RWPE1 (cell line): ENCODE results near the gene ELOVL2.

Experiments
- CTCF ChIA-PET: fragments of 350-600 bp; sonication (Branson Sonifier 250); formaldehyde crosslinking; extraction: SDS; loops from one replicate; lab custom pipeline; 2021; lab: Yijun Ruan, JAX
- POLR2A ChIA-PET: fragments of 400-600 bp; formaldehyde crosslinking; extraction: SDS; loops from one replicate; lab custom pipeline; 2020; ENCODE audit warnings: antibody characterized with exemption; ENCODE audit not compliant: low non-redundant PET; lab: Yijun Ruan, JAX
- DNase-seq: peaks from one replicate; pipeline ENCODE4 v3.0.0; 2012; ENCODE audit warnings: low spot score
- H3K27ac ChIP-seq: fragments of 450-650 bp; 2 replicates; pipeline ENCODE4 v1.5.1; 2017
- CTCF ChIP-seq: fragments of 450-650 bp; conservative IDR thresholded peaks from 2 replicates; pipeline ENCODE4 v1.5.1; 2017; ENCODE audit warnings: low read depth, mild to moderate bottlenecking

Gene ELOVL2

DNA sequence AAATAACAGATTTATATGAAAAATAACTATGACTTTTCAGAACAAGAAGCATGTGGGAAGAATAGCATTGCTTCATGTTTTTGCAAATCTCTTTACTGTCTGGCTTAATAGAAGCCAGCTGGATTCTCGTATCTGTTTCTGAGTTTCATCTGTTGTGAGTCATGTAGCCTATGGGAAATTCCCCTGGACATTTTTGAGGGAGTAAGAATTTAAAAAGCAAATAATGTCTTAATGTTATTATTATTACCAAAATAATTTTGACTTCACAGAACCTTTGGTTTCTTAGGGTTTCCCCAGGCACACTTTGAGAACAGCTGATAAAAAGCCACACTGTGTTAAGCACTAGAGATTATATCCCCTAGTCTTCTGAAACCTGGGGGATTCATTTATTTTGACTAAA is 81.4 kb downstream of the ELOVL2 start:
- DNase-seq: no peak
- POLR2A ChIA-PET: no interaction called here
- CTCF ChIA-PET: interaction anchor here (0.5 to 0.6 kb wide), 2 partner anchors 24 to 542 kb away, joined by 4 to 12 read pairs; no protein-coding TSS in a partner anchor
- H3K27ac ChIP-seq: no peak overlapping the region
- TF ChIP-seq CTCF: no peak

GRCh38 chr6:10961837-10962236 is 82.3 kb downstream of the ELOVL2 start:
- no peak for TF ChIP-seq CTCF

GRCh38 chr6:10960171-10960570 is 83.9 kb downstream of the ELOVL2 start:
- POLR2A ChIA-PET: no interaction called here
- DNase-seq: no peak
- H3K27ac ChIP-seq: no peak overlapping the region
- CTCF ChIA-PET: no interaction called here
- no peak for TF ChIP-seq CTCF

More at GRCh38 chr6:10961837-10962236, 82.3 kb downstream of the ELOVL2 start:
- CTCF ChIA-PET: interaction anchor here (0.7 kb wide), 2 partner anchors 34 to 75 kb away, joined by 3 to 5 read pairs; no protein-coding TSS in a partner anchor
- POLR2A ChIA-PET: no interaction called here
- H3K27ac ChIP-seq: no peak overlapping the region
- DNase-seq: no peak

- ChIA-PET POLR2A (no interaction called here), CTCF (no interaction called here)
- DNase-seq: no peak
- no peak overlapping the region for H3K27ac ChIP-seq
- TF ChIP-seq CTCF: no peak
Observed at GRCh38 chr6:10957414-10957886, 86.7 kb downstream of the ELOVL2 start.

GRCh38 chr6:10956776-10957175 is 87.3 kb downstream of the ELOVL2 start:
- DNase-seq: no peak
- ChIA-PET CTCF (no interaction called here), POLR2A (no interaction called here)
- no peak for TF ChIP-seq CTCF
- H3K27ac ChIP-seq: no peak overlapping the region

GRCh38 chr6:10954590-10955010 is 89.5 kb downstream of the ELOVL2 start:
- CTCF ChIA-PET: interaction anchor here (0.5 to 3.1 kb wide), 9 partner anchors 20 to 538 kb away, joined by 3 to 14 read pairs (median 3); no protein-coding TSS in a partner anchor
- peak; percentile 74 for TF ChIP-seq CTCF
- DNase-seq: peak; percentile 57
- no peak overlapping the region for H3K27ac ChIP-seq
- POLR2A ChIA-PET: no interaction called here
